ENCODE data around the gene CCDC190.

DNA sequence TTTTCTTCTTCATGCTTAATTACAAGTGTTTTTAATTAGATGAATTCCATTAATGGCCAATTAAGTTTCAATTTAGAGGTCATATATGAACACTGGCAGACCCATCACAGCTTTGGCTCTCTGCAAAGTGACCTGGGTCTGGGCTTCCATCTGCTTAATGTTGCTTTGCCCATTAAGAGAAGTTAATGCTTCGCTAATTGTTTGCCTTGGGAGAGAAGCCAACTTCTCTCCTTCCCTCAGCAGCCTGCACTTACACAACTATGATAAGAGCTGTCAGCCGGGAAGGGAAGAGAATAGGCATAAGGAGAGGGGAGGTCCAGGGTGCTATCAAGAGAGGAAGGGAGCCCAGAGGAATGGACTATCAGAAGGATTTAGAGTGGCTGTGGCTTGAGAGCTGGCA, 29.0 kb upstream of the CCDC190 start:
- TF ChIP-seq, protein P1, sequence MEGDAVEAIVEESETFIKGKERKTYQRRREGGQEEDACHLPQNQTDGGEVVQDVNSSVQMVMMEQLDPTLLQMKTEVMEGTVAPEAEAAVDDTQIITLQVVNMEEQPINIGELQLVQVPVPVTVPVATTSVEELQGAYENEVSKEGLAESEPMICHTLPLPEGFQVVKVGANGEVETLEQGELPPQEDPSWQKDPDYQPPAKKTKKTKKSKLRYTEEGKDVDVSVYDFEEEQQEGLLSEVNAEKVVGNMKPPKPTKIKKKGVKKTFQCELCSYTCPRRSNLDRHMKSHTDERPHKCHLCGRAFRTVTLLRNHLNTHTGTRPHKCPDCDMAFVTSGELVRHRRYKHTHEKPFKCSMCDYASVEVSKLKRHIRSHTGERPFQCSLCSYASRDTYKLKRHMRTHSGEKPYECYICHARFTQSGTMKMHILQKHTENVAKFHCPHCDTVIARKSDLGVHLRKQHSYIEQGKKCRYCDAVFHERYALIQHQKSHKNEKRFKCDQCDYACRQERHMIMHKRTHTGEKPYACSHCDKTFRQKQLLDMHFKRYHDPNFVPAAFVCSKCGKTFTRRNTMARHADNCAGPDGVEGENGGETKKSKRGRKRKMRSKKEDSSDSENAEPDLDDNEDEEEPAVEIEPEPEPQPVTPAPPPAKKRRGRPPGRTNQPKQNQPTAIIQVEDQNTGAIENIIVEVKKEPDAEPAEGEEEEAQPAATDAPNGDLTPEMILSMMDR (IDR thresholded peaks at IDR 0.05 in 8 of 11, conservative IDR thresholded peaks at IDR 0.05 in 3 of 11) = no peak
- TF ChIP-seq POLR2A (IDR thresholded peaks at IDR 0.05) = no peak

Measured in spleen (tissue), 7 donors.